Activated CD4-positive, alpha-beta memory T cell treated with anti-CD3 and anti-CD28 coated beads, Interleukin-2, amount 10 ng/mL, durations not matched to agents 7 days and 5 days (primary cell): ENCODE measurements around the gene SDS. TPM values are rescaled to one million over a fixed set of nuclear protein-coding genes. Genes with fewer than 3 reads are reported as not detected.

ENCODE experiments used
- CTCF ChIA-PET: fragments of 350-600 bp; sonication (Branson Sonifier 250); formaldehyde crosslinking; loops from one replicate; lab custom pipeline; 2021; ENCODE audit warnings: antibody characterized with exemption, inconsistent platforms; lab: Charles Lee
- POLR2A ChIA-PET: fragments of 350-600 bp; sonication (Branson Sonifier 250); formaldehyde crosslinking; loops from one replicate; lab custom pipeline; 2021; ENCODE audit warnings: antibody characterized with exemption; lab: Charles Lee
- DNase-seq: peaks from one replicate; pipeline ENCODE4 v3.0.0-alpha.2; 2020
- H3K27ac Mint-ChIP-seq: one replicate; pipeline ENCODE4 v1.8.0; 2021; ENCODE audit warnings: mild to moderate bottlenecking, mixed read lengths
- H3K27me3 Mint-ChIP-seq: one replicate; pipeline ENCODE4 v1.8.0; 2021; ENCODE audit warnings: mixed read lengths
- H3K36me3 Mint-ChIP-seq: one replicate; pipeline ENCODE4 v1.8.0; 2021; ENCODE audit warnings: low read depth, mixed read lengths
- H3K4me1 Mint-ChIP-seq: one replicate; pipeline ENCODE4 v1.8.0; 2021; ENCODE audit warnings: mixed read lengths
- H3K4me3 Mint-ChIP-seq: one replicate; pipeline ENCODE4 v1.8.0; 2021; ENCODE audit warnings: mild to moderate bottlenecking, mixed read lengths
- H3K9me3 Mint-ChIP-seq: one replicate; pipeline ENCODE4 v1.8.0; 2021; ENCODE audit warnings: mixed read lengths
- total RNA-seq, 2 experiments: library from RNA; stranded (reverse); gene quantifications; one replicate each; pipeline ENCODE4 v1.2.3, GENCODE V29; 2021

The SDS gene
- total RNA-seq, 2 experiments from 2014 or later = not detected

DNA sequence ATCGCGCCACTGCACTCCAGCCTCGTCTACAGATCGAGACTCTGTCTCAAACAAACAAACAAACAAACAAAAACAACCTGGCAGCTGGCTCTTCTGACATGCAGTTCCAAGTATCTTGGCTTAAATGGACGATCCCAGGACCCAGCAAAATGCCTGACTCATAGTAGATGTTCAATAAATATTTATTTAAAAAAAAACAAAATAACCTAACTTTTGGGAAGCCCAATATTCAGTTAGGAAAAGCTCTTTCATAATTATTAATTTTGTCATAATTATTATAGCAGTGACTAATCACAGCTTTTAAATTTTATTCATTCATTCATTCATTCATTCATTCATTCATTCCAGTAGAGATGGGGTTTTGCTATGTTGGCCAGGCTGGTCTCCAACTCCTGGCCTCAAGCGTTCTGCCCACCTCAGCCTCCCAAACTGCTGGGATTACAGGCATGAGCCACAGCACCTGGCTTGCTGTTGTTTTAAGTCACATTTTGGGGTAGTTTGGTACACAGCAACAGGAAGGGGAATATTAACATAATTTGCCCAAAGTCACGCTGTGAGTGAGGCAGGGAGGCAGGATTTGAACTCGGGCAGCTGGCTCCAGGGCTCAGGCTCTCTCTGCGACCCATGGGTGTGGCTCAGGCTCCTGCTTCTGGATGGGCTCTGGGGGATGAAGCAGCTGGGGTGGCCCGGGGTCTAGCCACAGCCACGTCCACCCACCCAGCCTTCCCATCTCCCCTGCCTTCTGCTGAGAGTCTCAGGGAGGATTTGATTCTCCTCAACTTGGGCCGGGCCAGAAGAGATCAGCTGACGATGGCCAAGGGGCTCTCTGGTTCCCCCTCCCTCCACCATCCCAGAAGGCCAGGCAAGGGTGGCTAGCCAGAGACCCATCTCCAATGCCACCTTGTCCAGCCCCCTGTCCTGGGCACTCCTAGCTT, 2.4 kb downstream of the SDS start:
- no peak overlapping the region for H3K27ac Mint-ChIP-seq
- H3K4me1 Mint-ChIP-seq = no peaks in the 10 kb centered on the region
- DNase-seq = no peak
- POLR2A ChIA-PET = no interaction called here
- no peaks in the 10 kb centered on the region for H3K36me3 Mint-ChIP-seq
- CTCF ChIA-PET = no interaction called here
- H3K4me3 Mint-ChIP-seq = no peak overlapping the region
- no peaks in the 10 kb centered on the region for H3K9me3 Mint-ChIP-seq
- H3K27me3 Mint-ChIP-seq = peaks cover 12% of the 10 kb centered on the region

DNA sequence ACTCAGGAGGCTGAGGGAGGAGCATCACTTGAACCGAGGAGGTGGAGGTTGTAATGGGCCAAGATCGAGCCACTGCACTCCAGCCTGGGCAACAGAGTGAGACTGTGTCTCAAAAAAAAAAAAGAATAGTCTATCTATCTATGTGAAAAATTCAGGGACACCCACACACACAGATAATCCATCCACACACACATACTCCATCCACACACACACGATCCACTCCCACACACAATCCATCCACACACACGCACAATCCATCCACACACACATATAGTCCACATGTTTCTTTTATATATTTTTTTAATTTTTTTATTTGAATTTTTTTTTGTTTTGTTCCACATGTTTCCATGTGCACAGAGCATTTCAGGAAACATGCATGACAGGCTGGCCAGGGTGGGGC, 3.3 kb downstream of the SDS start:
- CTCF ChIA-PET = no interaction called here
- DNase-seq = no peak

DNA sequence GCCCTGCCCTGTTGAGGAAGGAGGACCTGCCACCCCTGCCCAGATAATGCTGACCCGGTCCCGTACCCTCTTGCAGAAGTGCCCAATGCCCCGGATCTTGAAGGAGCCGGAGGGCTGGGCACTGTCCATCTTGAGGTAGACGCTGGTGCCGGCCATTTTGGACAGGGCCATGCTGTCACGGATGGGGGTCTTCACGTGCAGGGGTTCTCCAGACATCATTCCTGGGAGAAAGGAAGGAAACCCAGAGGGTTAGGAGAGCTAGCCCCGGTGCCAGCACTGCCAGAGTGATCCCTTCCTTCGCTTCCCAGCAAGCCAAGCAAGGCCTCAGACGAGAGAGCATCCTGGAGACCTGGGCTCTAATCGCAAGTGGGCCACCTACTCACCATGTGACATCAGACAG, 4.2 kb downstream of the SDS start:
- CTCF ChIA-PET = no interaction called here

More for the DNA sequence above, 3.3 kb downstream of the SDS start:
- no peak overlapping the region for H3K27ac Mint-ChIP-seq
- H3K9me3 Mint-ChIP-seq = no peaks in the 10 kb centered on the region
- H3K4me3 Mint-ChIP-seq = no peak overlapping the region
- no peaks in the 10 kb centered on the region for H3K4me1 Mint-ChIP-seq
- POLR2A ChIA-PET = no interaction called here
- H3K36me3 Mint-ChIP-seq = no peaks in the 10 kb centered on the region
- peaks cover 7% of the 10 kb centered on the region for H3K27me3 Mint-ChIP-seq

DNA sequence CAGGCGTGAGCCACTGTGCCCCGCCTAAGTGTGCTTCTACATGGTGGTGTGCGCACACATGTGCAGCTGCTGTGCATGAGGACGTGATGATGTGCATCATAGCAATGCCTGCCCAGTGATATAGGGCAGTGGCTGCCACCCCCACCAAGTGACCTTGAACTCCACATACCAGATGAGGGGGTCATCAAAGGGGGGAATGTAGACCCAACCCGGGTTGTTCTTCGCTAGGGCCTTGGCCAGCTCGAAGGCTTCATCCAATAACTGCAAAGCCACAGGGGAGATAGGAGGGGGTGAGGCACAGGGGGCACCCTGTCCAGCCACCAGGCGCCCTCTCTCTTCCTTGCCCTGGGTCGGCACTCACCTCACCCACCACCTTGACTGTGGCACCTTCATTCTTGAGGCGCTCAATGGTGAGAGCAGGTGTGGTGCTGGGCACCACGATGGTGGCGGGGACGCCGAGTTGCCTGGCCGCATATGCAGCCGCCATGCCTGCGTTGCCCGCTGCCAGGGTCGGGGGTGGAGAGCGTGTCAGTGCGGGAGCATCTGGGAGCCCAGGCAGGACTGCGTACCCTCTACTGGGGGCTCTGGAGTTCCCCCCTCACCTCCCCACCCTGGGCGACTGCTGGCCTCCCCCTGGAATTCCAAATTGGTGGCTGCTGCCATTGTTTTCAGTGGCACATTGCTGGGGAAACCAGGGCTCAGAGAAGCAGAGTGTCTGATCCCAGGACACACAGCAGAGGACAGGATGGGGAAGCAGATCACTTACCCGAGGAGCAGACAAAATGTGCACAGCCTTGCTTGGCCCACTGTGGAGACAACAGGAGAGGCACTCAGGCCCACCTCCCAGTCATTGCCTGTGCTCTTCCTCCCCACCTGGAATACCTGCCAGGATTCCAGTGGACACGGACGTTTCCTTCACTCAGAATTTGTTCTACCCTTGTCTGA, 5.1 kb downstream of the SDS start:
- Mint-ChIP-seq H3K27me3 (peaks cover 2% of the 10 kb centered on the region), H3K9me3 (no peaks in the 10 kb centered on the region), H3K36me3 (no peaks in the 10 kb centered on the region), H3K27ac (no peak overlapping the region), H3K4me1 (no peaks in the 10 kb centered on the region), H3K4me3 (no peak overlapping the region)
- ChIA-PET CTCF (no interaction called here), POLR2A (no interaction called here)
- no peak for DNase-seq

More for the DNA sequence above, 4.2 kb downstream of the SDS start:
- H3K9me3 Mint-ChIP-seq = no peaks in the 10 kb centered on the region
- H3K27ac Mint-ChIP-seq = no peak overlapping the region
- no peaks in the 10 kb centered on the region for H3K36me3 Mint-ChIP-seq
- no peaks in the 10 kb centered on the region for H3K4me1 Mint-ChIP-seq
- DNase-seq = no peak
- no peak overlapping the region for H3K4me3 Mint-ChIP-seq
- peaks cover 3% of the 10 kb centered on the region for H3K27me3 Mint-ChIP-seq
- POLR2A ChIA-PET = no interaction called here

DNA sequence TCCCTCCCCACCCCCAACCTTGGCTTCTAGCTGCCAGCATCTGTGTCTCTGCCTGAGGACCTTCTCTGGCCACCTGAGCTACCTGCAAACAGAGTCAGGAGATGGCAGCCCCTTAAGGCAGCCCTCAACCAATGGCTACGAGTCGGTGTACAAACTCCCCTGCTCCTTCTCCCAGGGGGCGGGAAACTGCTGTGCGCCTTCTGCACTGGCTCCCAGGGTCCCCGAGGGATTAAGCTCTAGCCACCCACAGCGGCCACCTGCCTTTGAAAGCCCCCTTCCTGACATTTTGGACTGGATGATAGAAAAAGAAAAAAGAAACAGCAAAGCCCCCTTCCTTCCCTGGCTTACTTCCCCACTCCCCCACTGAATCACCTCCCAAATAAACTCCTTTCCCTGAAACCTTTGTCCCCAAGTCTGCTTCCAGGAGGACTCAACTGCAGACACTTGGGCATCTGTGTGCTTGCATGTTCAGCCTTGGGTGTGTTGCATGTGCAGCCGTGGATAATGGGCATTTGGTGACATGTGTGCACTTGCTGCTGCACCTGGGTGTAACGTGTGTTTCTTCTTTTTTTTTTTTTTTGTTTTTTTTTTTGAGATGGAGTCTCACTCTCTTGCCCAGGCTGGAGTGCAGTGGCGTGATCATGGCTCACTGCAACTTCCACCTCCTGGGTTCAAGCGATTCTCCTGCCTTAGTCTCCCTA, 6.0 kb downstream of the SDS start:
- no peak for DNase-seq
- Mint-ChIP-seq H3K36me3 (no peaks in the 10 kb centered on the region), H3K4me3 (no peak overlapping the region), H3K27me3 (peaks cover 2% of the 10 kb centered on the region), H3K4me1 (no peaks in the 10 kb centered on the region), H3K27ac (no peak overlapping the region), H3K9me3 (no peaks in the 10 kb centered on the region)
- CTCF ChIA-PET = no interaction called here
- POLR2A ChIA-PET = no interaction called here

DNA sequence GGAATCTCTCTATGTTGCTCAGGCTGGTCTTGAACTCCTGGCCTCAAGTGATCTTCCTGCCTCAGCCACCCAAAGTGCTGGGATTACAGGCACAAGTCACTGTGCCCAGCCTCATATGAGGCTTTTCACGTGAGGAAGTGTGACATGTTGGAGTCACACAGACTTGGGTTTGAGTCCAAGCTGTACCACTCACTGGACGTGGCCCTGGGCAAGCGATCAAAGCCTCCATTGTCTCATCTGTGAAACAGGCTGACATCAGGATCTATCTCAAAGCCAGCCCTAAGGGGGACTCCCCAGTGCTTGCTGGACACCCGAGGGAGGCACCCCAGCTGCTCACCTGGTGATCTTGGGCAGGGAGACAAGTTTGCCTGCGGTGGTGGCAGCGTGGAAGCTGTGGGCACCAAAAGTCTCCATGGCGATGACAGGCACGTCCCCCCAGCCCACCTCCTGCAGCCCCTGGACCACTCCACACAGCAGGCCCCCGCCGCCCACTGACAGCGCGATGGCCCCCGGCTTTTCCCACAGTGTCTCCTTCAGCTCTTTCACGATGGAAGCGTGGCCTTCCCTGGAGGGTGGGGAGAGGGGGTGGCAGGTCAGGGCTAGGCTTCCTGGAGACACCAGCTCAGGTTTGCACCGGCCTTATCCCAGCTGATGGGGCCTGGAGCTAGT, 6.7 kb downstream of the SDS start:
- DNase-seq = no peak
- Mint-ChIP-seq H3K36me3 (no peaks in the 10 kb centered on the region), H3K9me3 (no peaks in the 10 kb centered on the region), H3K27ac (no peak overlapping the region), H3K4me1 (no peaks in the 10 kb centered on the region), H3K27me3 (peaks cover 2% of the 10 kb centered on the region), H3K4me3 (no peak overlapping the region)
- ChIA-PET CTCF (no interaction called here), POLR2A (no interaction called here)

DNA sequence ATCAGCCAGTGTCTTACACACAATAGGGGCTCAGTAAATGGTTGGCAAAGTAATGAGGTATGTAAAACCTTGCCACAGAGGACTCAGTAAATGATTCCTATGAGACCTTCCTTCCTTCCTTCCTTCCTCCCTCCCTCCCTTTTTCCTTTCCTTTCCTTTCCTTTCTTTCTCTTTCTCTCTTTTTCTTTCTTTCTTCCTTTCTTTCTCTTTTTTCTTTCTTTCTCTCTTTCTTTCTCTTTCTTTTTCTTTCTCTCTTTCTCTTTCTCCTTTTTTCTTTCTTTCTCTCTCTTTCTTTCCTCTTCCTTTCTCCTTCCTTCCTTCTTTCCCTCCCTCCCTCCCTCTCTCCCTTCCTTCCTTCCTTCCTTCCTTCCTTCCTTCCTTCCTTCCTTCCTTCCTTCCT, 7.5 kb downstream of the SDS start:
- no peaks in the 10 kb centered on the region for H3K9me3 Mint-ChIP-seq
- ChIA-PET CTCF (no interaction called here), POLR2A (no interaction called here)
- no peak overlapping the region for H3K4me3 Mint-ChIP-seq
- peaks cover 2% of the 10 kb centered on the region for H3K27me3 Mint-ChIP-seq
- DNase-seq = no peak
- no peaks in the 10 kb centered on the region for H3K4me1 Mint-ChIP-seq
- no peaks in the 10 kb centered on the region for H3K36me3 Mint-ChIP-seq
- no peak overlapping the region for H3K27ac Mint-ChIP-seq

DNA sequence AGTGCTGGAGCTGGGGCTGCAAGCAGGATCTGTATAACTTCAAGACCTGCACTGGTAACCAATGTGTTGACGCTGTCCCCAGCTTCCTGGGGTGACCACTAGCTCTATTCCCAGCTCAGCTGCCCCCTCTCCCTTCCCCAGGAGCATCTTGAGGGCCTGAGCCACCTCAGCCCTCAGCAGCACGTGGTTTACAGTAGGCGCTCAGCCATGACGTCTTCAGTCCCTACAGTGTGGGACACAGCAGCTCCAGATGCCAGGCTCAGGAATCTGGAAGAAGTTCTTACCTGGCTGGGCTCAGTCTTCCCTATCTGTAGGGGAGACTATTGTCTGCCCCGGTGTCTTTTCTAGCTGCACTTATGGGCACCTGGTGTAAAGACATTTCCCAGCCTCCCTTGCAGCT, 8.6 kb downstream of the SDS start:
- no peaks in the 10 kb centered on the region for H3K9me3 Mint-ChIP-seq
- peaks cover 2% of the 10 kb centered on the region for H3K27me3 Mint-ChIP-seq
- H3K4me1 Mint-ChIP-seq = no peaks in the 10 kb centered on the region
- CTCF ChIA-PET = interaction anchor here (0.6 kb wide), 1 partner anchor 208 kb away, joined by 5 read pairs; no protein-coding TSS in a partner anchor
- H3K27ac Mint-ChIP-seq = no peak overlapping the region
- no peaks in the 10 kb centered on the region for H3K36me3 Mint-ChIP-seq
- no peak for DNase-seq
- no peak overlapping the region for H3K4me3 Mint-ChIP-seq
- POLR2A ChIA-PET = no interaction called here

DNA sequence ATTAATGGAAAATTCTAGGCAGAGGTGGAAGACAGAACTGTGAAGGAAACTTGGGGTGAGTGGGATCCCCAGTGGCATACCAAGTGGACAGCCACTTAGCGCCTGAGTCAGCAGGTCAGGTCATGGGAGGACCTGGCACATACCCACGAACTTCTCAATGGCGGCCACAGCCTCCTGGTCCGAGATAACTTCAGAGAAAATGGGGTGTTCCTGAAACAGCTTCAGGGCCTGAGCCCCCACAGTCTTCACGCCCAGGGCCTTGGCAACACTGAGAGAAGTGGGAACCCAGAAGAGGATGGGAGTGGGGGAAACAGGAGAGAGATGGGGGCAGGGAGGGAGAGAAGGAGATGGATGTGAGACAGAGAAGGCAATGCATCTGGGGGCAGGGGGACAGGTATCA, 9.9 kb downstream of the SDS start:
- ChIA-PET CTCF (no interaction called here), POLR2A (no interaction called here)
- no peaks in the 10 kb centered on the region for H3K36me3 Mint-ChIP-seq
- no peak overlapping the region for H3K4me3 Mint-ChIP-seq
- H3K27me3 Mint-ChIP-seq = peaks cover 2% of the 10 kb centered on the region
- H3K27ac Mint-ChIP-seq = no peak overlapping the region
- no peaks in the 10 kb centered on the region for H3K4me1 Mint-ChIP-seq
- no peaks in the 10 kb centered on the region for H3K9me3 Mint-ChIP-seq
- no peak for DNase-seq

DNA sequence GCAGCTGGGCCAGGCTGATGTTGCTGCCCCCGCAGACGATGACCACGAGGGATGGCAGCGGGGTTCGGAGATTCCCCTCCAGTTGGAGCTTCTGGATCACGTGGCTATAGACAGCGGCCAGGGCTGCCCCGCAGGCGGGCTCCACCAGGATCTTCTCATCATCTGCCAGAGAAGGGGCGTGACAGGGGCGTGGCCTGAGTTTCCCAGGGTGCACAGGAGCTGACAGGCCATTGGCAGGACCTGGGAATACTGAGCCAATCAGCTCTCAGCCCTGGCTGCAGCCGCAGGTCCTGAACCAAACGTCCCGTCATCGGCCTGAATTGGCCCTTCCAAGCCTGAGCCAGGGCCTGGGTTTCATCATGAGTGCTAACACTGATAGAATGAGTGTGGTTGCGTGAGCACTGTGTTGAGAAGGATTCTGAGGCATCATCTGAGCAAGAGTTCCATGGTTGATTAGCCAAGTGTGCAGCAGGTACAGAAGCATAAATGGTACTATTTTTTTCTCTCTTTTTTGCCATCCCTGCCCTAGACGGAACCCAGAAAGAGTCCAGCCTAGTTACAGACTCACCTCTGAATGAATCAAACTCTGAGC, 10.6 kb downstream of the SDS start:
- no peak for DNase-seq
- Mint-ChIP-seq H3K27ac (no peak overlapping the region), H3K36me3 (no peaks in the 10 kb centered on the region), H3K4me3 (no peak overlapping the region), H3K4me1 (no peaks in the 10 kb centered on the region), H3K27me3 (peaks cover 2% of the 10 kb centered on the region), H3K9me3 (no peaks in the 10 kb centered on the region)
- ChIA-PET CTCF (no interaction called here), POLR2A (no interaction called here)

DNA sequence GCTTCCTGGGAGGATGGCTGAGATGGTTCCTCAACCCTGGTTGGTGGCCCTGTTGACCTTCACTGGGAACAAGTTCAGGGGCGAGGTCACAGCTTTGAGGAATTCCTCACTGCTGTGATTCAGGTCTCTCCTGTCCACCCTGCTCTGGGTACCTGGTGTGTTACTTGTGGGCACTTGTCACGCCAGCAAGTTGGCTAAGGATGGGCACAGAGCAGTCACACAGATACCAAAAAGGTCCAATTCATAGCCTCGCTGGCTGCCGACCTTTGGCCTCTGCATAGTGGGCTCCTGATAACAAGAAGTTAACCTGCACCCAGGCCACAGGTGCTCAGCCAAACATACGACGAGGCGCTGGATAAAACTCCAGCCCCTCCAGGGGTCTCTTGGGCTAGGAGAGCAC, 11.2 kb downstream of the SDS start:
- Mint-ChIP-seq H3K9me3 (no peaks in the 10 kb centered on the region), H3K27me3 (no peaks in the 10 kb centered on the region), H3K4me3 (no peak overlapping the region), H3K36me3 (no peaks in the 10 kb centered on the region), H3K4me1 (no peaks in the 10 kb centered on the region), H3K27ac (no peak overlapping the region)
- no peak for DNase-seq
- ChIA-PET POLR2A (no interaction called here), CTCF (no interaction called here)

DNA sequence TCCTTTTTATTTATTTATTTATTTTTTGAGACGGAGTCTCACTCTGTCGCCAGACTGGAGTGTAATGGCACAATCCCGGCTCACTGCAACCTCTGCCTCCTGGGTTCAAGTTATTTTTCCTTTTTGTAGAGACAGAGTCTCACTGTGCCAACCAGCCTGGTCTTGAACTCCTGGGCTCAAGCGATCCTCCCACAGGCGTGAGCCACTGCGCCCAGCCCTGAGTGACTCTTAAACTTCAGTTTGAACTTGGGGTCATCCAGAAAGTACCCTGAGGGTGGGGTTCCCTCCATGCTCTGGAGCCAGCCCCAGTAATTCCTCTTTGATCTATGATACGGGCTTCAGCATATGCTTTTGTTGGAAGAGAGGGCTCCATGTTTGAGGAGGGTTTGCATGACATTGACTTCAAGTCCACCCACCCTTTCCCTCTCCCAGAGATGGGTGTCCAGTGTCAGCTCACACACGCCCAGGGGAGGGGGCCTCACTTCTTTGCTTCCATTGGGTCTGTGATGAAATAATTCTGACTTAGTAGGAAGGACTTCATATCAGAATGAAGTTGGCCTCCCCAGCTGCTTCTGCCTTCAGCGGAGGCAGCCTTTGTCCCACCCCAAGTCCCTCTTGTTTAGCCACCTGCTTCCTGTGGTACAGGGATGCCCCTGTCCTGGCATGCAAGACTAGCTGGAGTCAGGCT, 11.9 kb downstream of the SDS start:
- H3K36me3 Mint-ChIP-seq = no peaks in the 10 kb centered on the region
- ChIA-PET CTCF (no interaction called here), POLR2A (no interaction called here)
- no peaks in the 10 kb centered on the region for H3K9me3 Mint-ChIP-seq
- no peak overlapping the region for H3K4me3 Mint-ChIP-seq
- no peak for DNase-seq
- H3K4me1 Mint-ChIP-seq = no peaks in the 10 kb centered on the region
- no peaks in the 10 kb centered on the region for H3K27me3 Mint-ChIP-seq
- no peak overlapping the region for H3K27ac Mint-ChIP-seq
